HG02610 (cell line): ENCODE data around the gene HHIPL1.
"Not testable (repeated sequence)": the region's sequence is repeated elsewhere in the genome, so short reads cannot be mapped to it uniquely, and the experiment has no call there.

ENCODE experiments used
- ATAC-seq: cut with Tn5 transposase; IDR thresholded peaks from one replicate; pipeline ENCODE4 v1.9.1; 2021; ENCODE audit warnings: mild to moderate bottlenecking, moderate library complexity; ENCODE audit not compliant: unreplicated experiment

The HHIPL1 gene

GRCh38 chr14:99632410-99633035 lies 12.4 kb upstream of the HHIPL1 start:
- ATAC-seq, result no peak

GRCh38 chr14:99633141-99633540 lies 11.8 kb upstream of the HHIPL1 start:
- ATAC-seq, result no peak

DNA sequence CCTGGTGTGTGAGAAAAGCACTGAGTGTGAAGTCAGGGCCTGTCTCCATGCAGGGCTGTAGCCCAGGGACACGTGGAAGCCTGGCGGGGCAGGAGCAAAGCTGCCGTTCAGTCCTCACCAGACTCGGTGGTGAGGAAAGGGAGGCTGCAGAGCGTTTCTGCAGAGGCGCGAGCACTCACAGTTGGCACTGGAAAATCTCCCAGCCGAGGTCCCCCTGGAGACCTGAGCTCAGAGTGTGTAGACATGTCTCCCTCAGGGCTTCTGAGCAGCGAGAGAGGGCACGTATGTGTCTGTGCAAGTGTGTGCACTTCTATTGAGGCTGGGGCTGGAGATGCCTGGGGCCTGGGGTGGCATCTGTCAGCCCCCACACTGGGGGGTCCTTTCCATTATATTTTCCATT lies 11.0 kb upstream of the HHIPL1 start:
- ATAC-seq, result no peak

GRCh38 chr14:99634443-99634842 lies 10.5 kb upstream of the HHIPL1 start:
- ATAC-seq, result no peak

- ATAC-seq, result no peak
These were observed 9.8 kb upstream of the HHIPL1 start for GRCh38 chr14:99635116-99635515.

DNA sequence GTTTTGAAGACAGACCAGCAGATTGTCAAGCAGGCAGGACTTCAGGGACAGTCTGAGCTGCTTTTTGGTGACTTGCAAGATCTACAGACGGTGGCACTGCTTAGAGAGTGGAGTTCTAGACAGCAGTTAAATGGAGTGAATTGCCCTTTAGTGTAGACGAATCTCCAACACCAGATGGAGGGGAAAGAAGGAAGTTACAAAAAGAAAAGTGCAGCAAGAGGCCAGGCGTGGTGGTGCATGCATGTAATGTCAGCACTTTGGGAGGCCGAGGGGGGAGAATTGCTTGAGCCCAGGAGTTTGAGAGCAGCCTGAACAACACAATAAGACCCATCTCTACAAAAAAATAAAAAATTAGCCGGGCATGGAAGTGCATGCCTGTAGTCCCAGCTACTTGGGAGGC lies 8.4 kb upstream of the HHIPL1 start:
- ATAC-seq, result no peak

GRCh38 chr14:99637624-99638023 lies 7.3 kb upstream of the HHIPL1 start:
- no peak for ATAC-seq

- not testable (repeated sequence) for ATAC-seq
These were observed 2.2 kb upstream of the HHIPL1 start for GRCh38 chr14:99642771-99643170.

DNA sequence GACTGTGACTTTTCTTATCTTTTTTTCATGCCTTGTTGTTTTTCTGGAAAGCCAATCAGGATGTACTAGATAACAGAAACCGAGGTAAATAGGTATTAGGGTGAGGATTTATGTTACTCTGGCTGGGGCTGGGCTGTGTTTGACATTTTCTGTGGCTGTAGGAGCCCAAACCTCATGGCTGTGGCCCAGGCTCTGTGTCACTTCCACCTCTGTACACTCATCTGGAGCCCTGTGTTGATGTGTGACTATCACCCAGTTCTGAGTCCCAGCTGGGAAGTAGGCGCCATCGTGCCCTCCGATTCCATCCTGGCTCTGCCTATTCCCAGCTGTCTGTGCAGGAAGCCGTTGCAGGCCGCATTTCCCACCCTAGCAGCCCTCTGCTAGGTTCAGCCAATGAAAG lies 1.6 kb upstream of the HHIPL1 start:
- ATAC-seq, result no peak

GRCh38 chr14:99644035-99644587 lies 818 bp upstream of the HHIPL1 start:
- ATAC-seq, result no peak

GRCh38 chr14:99645545-99646505 lies 896 bp downstream of the HHIPL1 start:
- ATAC-seq, result no peak

DNA sequence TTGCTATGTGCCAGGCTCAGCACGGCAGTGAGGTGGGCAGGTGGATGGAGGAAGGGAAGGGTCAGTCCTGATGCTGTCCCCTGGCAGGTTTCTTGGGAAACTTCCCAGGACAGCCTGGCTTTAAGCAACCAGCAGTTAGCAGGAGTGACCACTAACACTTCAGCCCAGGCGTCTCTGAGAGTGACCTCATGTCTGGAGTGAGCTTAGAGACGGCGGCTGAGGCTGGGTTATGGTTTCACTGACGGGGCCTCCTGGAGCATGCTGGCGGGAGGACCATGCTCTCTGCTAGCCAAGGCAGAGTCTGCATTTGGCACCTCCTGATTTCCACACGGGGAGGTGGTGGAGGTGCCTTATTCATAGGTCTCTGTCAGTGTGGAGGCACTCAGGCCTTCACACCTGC lies 2.5 kb downstream of the HHIPL1 start:
- ATAC-seq, result no peak

GRCh38 chr14:99648027-99648784 lies 3.3 kb downstream of the HHIPL1 start:
- ATAC-seq, result no peak

DNA sequence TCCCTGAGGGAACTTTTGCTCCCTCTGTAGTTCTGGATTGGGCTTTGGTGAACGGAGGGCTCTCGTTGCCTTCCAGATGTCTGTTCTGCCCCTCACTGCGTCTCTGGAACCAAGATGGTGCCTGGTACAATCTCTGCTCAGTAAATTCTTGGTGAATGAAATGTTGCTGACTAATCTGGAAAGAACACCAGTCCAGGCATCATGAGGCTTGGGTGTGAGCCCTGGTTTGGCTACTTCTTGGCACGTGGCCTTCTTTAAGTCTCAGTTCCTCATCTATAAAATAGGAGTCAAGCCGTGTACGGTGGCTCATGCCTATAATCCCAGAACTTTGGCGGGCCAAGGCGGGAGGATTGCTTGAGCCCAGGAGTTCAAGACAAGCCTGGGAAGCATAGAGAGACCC lies 4.3 kb downstream of the HHIPL1 start:
- ATAC-seq, result no peak

- no peak for ATAC-seq
These were observed 4.7 kb downstream of the HHIPL1 start for GRCh38 chr14:99649643-99650042.

- no peak for ATAC-seq
These were observed 5.3 kb downstream of the HHIPL1 start for GRCh38 chr14:99650189-99650588.

DNA sequence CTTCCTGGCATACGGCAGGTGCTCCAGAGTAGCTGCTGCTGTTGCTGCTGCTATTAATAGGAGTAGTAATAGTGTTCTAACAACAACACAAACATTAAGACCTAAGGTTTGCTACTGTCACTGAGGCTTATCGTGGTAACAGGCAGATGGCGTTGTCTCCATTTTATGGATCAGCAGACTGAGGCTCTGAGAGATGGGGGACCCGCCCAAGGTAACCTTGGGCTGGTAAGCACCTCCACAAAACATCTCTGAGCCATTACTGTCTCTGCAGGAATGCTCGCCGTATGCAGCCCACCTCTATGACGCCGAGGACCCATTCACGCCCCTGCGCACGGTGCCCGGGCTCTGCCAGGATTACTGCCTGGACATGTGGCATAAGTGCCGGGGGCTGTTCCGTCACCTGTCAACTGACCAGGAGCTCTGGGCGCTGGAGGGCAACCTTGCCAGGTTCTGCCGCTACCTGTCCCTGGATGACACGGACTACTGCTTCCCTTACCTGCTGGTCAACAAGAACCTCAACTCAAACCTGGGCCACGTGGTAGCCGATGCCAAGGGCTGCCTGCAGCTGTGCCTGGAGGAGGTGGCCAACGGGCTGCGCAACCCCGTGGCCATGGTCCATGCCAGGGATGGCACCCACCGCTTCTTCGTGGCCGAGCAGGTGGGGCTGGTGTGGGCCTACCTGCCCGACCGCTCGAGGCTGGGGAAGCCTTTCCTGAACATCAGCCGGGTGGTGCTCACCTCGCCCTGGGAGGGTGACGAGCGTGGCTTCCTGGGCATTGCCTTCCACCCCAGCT lies 7.2 kb downstream of the HHIPL1 start:
- ATAC-seq, result no peak

GRCh38 chr14:99654235-99654985 lies 9.5 kb downstream of the HHIPL1 start:
- no peak for ATAC-seq

DNA sequence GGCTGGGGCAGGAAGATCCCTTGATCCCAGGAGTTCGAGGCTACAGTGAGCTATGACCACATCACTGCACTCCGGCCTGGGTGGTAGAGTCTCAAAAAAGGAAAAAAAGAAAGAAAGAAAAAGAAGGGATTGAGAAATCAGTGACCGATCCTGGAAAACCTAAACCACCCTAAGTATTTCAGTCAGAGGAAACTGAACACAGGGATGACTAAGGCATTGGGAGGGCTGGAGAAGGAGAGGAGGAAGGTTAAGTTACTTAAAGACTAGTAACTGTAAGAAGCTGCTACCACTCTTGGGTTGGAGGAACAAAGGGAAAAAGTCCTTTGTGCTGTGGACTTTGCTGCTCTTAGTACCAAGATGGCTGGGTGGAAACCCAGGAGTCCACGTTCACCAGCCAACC lies 10.6 kb downstream of the HHIPL1 start:
- ATAC-seq, result no peak

- no peak for ATAC-seq
These were observed 11.2 kb downstream of the HHIPL1 start for GRCh38 chr14:99656171-99656570.
